GM18499 (cell line): Measurements from ENCODE around the gene CREB5.

Experiments used
- ATAC-seq: cut with Tn5 transposase; IDR thresholded peaks from one replicate; pipeline ENCODE4 v1.9.1; 2021; ENCODE audit warnings: moderate number of reproducible peaks; ENCODE audit not compliant: insufficient read depth, unreplicated experiment

Gene CREB5

DNA sequence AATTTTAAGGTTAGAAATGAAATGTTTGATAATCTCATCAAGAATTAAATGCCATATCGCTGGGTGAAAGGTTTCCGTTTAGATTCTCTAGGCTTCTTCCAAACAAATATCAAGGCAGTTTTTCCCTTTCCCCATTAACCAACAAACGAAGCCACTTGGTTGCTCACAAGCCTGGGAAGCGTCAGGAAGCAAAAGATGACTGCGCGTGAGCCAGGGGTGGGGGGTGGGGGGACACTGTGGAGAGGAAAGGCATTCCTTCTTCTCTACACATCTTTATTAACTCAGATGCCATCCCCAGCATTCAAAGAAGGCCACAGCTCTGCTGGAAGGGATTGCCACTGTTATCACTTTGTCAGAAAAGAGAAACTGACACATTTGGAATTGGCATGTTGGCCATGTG lies 338.7 kb downstream of the CREB5 start:
- no peak for ATAC-seq

DNA sequence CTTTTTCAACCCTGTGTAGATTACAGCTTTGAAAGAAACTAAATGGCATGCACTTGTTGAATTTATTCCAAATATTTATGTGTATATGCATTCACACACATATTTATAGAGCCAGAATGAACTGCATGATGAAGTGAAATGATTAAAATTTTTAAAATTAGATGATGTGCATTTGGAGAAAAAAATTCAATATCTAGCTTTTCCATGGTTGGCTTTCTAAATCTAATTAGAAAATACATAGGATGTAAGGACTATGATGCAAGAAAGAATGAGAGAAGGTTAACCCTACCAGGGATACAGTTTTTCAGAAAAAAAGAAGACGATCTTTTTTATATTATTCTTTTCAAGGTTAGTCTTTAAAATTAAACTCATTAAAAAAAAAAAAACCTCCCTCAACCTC lies 341.3 kb downstream of the CREB5 start:
- no peak for ATAC-seq

DNA sequence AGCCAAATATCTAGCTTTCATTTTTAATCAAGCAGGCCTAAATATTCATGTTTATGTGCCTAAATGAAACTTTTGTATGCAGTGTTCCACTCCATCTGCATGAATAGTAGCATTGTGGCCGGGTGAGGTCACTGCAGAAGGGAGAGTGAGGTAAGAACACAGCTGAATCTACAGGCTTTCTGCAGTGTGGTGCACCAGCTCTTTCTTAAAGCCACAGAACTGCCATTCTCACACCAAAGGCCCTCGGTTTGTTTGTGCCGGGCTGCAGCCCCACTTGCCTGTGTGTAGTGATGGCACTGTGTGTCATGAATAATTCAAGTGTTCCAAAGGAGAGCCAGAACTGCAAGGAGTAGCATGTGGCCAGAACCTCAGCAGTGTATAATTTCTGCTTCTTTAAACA lies 341.7 kb downstream of the CREB5 start:
- ATAC-seq: no peak

DNA sequence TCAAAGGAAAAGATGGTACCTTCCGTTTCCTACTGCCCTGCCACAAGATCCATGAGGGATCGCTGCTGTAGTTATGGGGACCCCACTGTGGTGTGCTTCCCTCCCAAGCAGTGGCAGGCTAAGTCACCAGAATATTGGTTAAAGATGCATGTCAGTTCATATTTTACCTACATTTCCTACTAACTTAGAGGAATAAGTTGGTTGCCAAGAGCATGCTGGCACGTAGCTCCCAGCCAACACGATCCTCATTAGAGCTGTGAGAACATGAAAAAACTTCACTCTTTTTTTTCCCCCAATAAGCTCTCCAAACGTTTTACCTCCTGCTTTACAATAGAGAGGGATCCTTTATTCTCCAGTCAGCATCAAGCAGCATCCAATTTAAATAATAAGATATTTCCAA lies 342.1 kb downstream of the CREB5 start:
- no peak for ATAC-seq

DNA sequence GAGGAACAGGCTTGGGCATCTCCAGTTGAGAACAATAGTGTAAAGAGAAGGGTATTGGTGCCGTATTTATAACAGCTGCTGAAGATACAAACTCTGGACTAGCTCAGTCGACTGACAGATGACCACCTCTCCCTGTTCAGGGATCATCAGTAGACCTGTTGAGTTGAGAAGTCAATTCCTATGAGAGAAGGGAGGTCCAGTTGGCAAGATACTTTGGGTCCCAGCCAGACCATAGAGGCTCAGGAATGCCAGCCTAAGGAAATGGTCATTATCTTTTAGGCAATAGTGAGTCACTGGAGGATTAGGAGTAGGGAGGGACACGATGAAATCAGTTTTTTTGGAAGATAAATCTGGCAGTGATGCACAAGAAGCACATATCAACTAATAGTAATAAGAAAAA lies 342.9 kb downstream of the CREB5 start:
- no peak for ATAC-seq

DNA sequence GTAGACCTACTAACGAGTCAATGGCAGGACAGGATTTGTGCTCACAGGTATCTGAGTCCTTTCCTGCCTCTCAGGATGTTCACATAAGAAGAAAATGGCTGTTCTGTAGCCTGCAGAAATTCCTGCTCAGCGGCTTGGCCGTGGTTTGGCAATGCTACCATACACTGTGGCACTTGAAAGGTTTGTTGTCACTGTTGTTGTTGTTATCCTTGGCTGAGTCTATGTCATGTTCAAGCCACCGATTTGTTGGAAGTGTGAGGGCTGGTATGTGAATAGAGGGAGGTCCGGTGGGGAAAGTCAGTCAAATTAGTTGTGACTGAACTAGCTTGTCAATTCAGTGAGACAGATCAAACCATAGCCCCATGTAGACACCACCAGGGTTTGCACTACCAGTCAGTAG lies 345.9 kb downstream of the CREB5 start:
- no peak for ATAC-seq

DNA sequence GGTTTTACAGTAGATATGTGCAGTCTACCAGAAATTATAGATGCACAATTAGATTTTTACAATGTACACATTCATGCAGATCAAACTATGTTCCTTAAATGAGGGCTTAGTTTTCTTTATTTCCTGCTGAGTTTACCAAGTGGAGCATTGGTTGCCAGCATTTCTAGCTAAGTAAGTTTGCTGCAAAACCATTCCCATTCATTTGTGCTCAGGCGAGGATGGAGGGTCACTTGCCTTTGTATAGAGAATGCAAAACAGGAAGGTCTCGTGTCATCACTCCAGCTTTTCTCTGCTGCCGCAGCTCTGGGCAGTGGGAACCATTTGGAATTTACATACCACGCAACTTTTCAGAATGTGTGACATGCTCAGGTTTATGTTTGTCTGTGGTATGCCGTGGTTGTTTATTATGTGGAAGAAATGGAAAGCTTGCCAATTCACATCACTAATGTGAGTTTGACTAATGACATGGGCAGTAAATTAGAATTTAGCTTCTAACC lies 347.2 kb downstream of the CREB5 start:
- ATAC-seq: no peak

DNA sequence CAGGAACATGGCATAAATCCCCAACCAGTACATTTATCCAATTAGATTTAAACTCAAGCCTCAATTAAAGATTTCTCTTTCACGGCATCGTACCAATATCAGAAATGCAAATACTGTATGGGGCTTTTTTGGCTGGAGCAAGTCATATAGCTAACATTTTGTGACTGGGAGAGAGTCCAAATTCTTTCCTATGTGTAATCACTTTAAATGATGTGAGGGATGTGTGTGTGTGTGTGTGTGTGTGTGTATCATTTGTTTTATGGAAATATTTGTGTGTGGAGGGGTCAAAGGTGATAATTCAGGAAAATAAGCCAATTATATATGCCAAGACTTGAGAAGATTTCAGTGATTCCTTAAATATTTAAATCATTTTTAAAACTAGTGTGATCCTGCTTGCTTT lies 349.2 kb downstream of the CREB5 start:
- ATAC-seq: no peak

DNA sequence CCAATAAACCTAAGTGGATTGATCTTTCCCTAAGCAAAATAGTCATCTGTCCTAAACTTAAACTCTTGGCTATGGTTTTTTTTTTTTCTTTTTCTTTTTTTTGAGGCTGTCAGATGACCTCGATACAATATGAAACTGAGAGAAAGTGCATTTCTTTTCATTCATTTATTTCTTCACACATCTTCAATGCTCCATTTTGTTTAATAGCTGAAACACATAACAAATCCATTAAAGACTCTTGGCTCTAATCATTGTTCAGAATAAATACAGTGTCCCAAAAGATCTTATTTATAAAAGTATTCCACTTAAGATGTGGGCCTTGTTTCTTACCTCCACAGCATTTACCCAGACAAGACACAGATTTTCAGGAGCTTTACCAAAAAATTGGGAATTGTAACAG lies 350.3 kb downstream of the CREB5 start:
- no peak for ATAC-seq

DNA sequence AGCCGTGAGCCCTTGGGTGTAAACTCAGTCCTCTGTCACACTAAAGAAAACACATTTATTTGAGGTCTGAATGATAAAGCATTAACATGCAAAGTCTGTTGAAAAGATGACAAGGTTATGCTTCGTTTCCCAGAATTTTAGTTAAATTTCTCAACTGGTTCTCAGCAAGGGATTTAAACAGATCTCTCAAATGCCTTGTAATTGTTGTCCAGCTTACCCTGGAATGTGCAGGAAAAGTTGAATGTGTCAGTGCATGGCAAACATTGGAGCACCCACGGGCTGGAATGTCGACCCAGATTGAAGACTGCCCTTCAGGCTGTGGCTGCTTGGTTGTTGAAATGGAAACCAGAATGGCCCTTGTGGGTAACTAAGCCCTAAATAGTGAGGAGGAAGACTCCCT lies 354.0 kb downstream of the CREB5 start:
- no peak for ATAC-seq

DNA sequence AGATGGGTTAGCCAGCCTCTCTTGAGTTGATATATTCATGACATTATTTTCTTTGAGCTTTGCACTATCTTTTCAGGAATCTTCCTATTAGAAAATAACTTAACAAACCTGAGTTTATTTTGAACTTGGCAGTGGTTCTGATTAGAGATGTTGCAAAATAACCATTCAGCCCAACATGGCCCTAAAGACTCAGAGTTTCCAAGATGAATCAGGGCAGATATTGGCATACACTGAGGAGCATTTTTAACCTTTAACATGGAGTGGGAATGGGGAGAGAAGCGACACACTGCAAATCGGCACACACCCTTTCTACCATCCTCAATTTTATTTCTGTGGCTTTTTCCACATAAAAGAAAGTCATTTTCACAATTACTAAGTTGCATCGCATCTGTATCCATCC lies 355.0 kb downstream of the CREB5 start:
- ATAC-seq: no peak

DNA sequence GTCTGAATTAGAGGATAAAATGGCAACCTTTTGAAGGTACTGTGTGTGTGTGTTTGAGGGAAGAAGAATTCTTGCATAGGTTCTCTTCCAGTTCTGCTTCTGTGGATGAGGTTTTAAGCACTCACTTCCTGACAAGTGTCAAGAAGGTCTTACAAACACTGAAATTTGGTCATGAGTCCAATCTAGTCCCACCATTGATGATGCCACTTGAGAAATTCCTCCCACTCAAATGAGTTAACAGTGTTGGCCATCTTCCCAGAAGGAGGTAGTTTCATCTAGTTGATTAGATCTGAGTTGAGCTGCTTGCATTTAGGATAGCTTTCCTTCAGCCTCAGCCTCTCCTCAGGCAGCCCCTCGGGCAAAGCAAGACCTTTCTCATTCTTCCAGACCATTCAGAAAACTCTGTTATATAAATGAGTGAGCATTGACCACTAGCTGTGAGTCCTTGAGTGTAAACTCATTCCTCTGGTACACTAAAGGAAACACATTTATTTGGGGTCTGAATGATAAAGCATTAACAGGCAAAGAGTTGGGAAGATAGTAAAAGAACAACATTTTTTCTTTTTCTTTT lies 356.3 kb downstream of the CREB5 start:
- no peak for ATAC-seq

DNA sequence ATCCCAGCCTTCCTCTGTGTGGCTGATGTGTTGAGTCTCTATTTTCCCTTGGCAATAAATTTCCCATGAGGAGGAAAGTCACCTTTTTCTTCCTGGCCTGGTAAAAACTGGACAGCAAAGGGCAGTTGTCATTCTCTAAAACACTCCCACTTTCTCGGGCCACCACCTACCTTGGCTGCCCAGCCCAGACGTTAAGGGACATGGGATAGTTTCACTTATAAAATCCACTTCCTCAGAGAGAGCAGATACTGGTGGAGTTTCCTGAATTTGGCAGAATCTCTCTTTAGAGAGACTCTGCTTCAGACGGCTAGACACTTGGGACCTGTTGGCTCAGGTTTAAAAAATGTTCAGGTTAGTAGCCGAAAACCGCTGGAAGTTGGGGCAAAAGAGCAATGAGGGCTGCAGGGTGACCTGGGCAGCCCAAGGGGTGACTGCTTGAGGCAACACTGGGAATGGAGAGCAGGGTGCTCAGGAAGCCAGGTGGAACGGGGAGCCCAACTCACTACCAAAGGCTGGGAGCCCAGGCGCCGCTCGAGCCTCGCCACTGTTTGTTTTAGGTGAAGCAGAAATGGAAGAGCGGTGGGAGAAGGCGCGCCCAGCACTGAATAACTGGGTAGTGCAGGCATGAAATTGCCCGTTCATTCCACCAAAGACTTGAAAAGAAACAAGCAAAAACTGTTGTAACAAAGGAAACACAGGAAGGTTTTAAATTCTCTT lies 359.7 kb downstream of the CREB5 start:
- no peak for ATAC-seq

DNA sequence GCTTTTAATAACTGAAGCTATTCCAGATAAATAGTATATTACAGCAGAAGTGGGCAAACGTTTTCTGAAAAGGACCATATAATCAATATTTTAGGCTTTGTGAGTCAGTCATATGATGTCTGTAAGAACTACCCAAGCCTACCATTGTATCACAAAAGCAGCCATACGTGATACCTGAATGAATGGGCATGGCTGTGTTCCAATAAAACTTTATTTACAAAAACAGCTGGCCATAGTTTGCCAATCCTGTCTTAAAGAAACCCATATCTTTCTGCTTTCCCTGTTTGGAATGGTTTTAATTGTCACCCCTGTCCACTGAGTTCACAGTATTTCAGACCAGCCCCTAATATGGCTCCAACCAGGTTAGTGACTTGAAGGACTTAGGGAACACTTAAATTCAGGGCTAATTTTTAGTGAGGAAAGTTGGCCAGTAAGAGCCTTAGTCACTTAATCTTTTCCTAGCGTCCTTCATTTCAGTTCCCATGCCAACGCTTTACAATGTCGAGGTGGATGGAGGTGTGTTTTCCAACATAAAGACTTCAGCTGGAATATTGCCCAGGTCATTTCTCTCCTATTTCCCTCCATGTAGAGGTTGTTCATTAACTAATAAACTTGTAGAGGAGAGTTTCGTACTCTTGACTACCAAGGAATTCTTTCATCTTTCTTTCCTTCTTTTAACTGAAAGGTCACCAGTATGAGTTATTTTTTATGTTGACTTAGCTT lies 361.3 kb downstream of the CREB5 start:
- no peak for ATAC-seq

DNA sequence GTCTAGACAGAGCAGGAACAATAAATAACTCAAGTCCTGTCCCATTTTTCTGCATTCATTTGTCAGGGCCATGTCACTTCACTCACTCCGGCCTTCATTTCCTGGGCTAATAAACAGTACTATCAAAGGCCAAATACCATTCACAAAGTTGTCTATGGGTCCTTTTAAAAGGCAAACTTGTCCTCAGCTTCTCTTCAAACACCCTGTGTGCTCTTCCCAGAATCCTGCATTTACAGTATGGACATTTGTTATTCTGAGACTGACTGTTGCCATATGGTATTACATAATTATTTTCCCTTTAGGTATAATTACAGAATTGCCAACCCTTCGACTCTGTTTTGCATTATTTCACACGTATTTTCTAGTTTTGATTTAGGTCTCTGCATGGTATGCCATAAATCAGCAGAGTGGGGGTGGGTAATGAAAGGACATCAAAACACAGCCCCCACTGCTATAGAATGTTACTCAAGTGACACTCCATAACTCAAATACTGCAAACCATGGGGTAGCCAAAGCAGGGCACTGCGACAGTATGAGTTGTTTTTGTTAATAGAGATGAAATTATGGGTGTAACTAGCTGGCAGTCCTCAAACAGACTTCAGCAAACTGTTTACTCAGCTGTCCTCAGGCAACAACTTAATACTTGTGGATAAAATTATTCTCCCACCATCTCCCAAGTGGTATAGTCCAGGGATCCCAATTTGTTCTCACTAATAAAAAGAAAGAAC lies 362.1 kb downstream of the CREB5 start:
- ATAC-seq: no peak

DNA sequence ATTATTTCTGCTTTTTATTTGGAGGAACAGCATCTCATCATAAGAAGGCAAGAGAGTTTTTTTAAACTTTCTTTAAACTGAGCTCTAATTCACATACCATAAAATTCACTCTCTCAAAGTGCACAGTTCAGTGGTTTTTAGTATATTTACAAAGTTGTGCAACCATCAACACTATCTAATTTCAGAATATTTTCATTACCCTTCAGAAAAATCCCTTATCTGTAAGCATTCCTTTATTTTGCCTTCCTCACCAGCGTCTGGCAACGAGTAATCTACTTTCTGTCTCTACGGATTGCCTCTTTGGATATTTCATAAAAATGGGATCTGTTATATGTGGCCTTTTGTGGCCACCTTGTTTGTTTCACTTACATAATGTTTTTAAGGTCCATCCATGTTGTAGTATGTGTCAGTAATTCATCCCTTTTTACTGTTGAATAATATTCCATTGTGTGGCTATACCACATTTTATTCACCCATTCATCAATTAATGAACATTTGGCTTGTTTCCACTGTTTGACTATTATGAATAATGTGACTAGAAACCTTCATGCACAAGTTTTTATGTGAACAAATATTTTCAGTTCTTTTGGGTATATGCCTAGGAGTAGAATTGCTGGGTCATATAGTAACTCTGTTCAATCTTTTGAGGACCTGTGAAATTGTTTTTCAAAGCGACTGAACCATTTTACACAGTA lies 364.3 kb downstream of the CREB5 start:
- ATAC-seq: no peak

DNA sequence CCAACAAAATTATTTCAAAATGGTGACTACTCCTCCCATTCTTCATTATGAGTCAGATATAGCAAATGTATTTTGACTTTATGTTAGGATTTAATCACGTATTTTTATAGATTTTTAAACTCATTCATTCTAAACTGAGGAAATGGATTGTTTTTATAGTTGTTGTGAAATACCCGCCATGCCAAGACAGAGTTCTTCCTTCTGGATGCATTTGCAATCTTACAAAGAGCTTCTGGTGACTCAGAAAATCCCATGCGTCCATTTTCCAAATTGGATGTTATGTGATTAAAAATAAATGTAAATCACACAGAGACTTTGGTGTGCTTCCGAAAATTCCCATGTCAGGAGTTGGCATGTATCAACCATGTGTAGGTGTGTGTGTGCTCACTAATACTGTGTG lies 366.5 kb downstream of the CREB5 start:
- ATAC-seq: no peak

DNA sequence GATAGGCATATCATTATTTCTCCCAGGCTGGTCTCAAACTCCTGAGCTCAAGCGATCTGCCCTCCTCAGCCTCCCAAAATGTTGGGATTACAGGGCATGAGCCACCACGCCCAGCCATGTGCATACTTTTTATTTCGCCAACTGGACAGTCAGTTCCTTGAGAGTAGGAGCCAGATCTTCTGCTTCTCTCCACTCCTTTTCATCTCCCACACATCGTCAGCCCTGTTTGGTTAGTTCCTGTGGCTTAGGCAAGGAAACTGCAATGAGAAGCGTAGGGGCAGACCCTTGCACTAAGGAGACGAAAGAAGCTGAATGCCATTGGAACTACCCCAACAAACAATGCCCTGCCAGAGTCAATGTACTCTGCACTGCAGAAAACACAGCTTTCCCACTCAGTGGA lies 367.6 kb downstream of the CREB5 start:
- ATAC-seq: no peak

DNA sequence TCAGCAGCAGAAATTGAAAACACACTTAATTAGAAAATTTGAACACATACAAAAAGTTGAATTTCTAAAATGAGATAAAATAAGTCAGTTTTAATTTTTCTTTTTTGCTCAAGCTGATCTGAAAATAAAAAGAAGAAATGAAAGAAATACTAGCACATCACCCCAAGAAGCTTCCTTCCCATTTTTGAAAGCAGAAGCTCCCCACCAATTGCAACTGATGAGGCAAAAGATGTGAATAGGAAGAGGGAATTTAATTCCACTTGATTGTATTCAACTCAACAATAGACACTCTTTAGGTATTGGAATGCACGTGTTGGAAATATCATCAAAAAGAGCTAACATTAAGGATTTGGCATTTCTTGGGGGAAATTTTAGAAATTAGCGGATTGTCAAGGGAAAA lies 370.0 kb downstream of the CREB5 start:
- no peak for ATAC-seq

DNA sequence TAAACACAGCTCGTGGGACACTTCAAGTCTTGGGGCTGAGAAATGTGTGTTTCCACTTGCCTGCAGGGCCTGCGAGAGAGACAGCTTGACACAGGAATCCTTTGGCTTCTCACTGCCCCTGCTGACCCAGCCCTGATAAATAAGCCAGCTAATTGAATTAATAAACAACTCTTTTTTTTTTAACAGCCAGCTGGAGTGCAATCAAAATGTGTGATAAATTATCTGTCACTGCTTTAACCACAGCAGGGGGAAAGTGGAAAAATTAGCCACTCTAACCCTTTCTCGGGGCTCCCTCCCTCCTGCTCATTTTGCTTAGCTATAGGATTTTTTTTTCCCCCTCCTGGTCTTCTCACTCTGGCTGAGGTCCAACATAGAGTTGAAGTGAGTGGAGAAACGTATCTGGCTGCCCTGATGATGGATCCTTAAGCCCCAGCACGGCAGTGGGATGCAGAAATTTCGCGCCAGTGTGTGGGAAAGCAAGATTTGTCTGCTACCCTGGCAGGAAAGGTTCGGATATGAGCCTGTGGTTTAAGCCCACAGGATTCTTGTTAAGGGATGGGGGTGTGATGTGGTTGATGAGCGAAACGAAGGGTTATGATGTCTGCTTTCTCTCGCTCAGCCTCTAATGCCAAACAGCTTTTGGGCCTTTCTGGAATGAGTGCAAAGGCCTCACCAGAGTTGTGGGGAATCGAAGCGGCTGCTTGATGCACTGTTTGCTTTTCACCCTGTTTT lies 372.0 kb downstream of the CREB5 start:
- no peak for ATAC-seq
